ENCODE results near the gene ZSCAN5B. TPM values are rescaled to one million over a fixed set of nuclear protein-coding genes. Genes with fewer than 3 reads are reported as not detected.

The ZSCAN5B gene
- total RNA-seq, 6 experiments from 2014 or later = not detected

- H3K27me3 ChIP-seq = no peaks in the 10 kb centered on the region
- H3K4me1 ChIP-seq = no peaks in the 10 kb centered on the region
- no peaks in the 10 kb centered on the region for H3K36me3 ChIP-seq
- ATAC-seq (no peak), DNase-seq (no peak)
- WGBS (ENCODE audit: insufficient coverage, low coverage, low lambda C conversion rate, missing lambda C conversion rate) = 76% methylated on average over 12 of the region's 12 CpGs
- H3K9me3 ChIP-seq = no peaks in the 10 kb centered on the region
- H3K27ac ChIP-seq = no peak overlapping the region
- TF ChIP-seq CTCF (IDR thresholded peaks at IDR 0.05) = no peak
- TF ChIP-seq POLR2A (IDR thresholded peaks at IDR 0.05) = no peak
- intact Hi-C loops (cut with DNase I) = no loop called here
- H3K4me3 ChIP-seq = no peak overlapping the region
Observed at GRCh38 chr19:56193981-56194640, 3.5 kb downstream of the ZSCAN5B start.

GRCh38 chr19:56191711-56192110 lies 5.9 kb downstream of the ZSCAN5B start:
- TF ChIP-seq CTCF (IDR thresholded peaks at IDR 0.05) (no peak), POLR2A (IDR thresholded peaks at IDR 0.05) (no peak)
- DNase-seq = no peak
- intact Hi-C loops (cut with DNase I) = no loop called here
- no peak overlapping the region for H3K4me3 ChIP-seq
- H3K36me3 ChIP-seq = no peaks in the 10 kb centered on the region
- no peaks in the 10 kb centered on the region for H3K9me3 ChIP-seq
- H3K27me3 ChIP-seq = no peaks in the 10 kb centered on the region
- no peaks in the 10 kb centered on the region for H3K4me1 ChIP-seq
- no peak for ATAC-seq
- no peak overlapping the region for H3K27ac ChIP-seq
- 80% methylated on average over 2 of the region's 10 CpGs for WGBS (ENCODE audit: insufficient coverage, low coverage, low lambda C conversion rate, missing lambda C conversion rate)

- ATAC-seq (no peak), DNase-seq (no peak)
- Histone ChIP-seq H3K27ac (no peak overlapping the region), H3K36me3 (no peaks in the 10 kb centered on the region), H3K9me3 (no peaks in the 10 kb centered on the region), H3K4me1 (no peaks in the 10 kb centered on the region), H3K27me3 (no peaks in the 10 kb centered on the region), H3K4me3 (no peak overlapping the region)
- no peak for TF ChIP-seq CTCF (IDR thresholded peaks at IDR 0.05)
- no peak for TF ChIP-seq POLR2A (IDR thresholded peaks at IDR 0.05)
- WGBS (ENCODE audit: insufficient coverage, low coverage, low lambda C conversion rate, missing lambda C conversion rate) = 65% methylated on average over 5 of the region's 7 CpGs
- intact Hi-C loops (cut with DNase I) = no loop called here
Observed at GRCh38 chr19:56191115-56191514, 6.5 kb downstream of the ZSCAN5B start.

GRCh38 chr19:56189785-56190184 lies 7.8 kb downstream of the ZSCAN5B start:
- H3K4me3 ChIP-seq = no peak overlapping the region
- H3K9me3 ChIP-seq = no peaks in the 10 kb centered on the region
- no peak overlapping the region for H3K27ac ChIP-seq
- intact Hi-C loops (cut with DNase I) = no loop called here
- DNase-seq (no peak), ATAC-seq (no peak)
- H3K27me3 ChIP-seq = no peaks in the 10 kb centered on the region
- 31% methylated on average over 3 of the region's 17 CpGs for WGBS (ENCODE audit: insufficient coverage, low coverage, low lambda C conversion rate, missing lambda C conversion rate)
- no peaks in the 10 kb centered on the region for H3K4me1 ChIP-seq
- no peaks in the 10 kb centered on the region for H3K36me3 ChIP-seq
- TF ChIP-seq CTCF (IDR thresholded peaks at IDR 0.05) (no peak), POLR2A (IDR thresholded peaks at IDR 0.05) (no peak)

All from right lobe of liver (tissue), 6 donors.